G401 (cell line): Measurements from ENCODE around the gene SLC1A3. TPM values are rescaled to one million over a fixed set of nuclear protein-coding genes. Genes with fewer than 3 reads are reported as not detected.
A peak's percentile ranks its signal among the peaks of the same experiment; 100 is the strongest.

ENCODE experiments used
- DNase-seq: peaks from one replicate; pipeline ENCODE4 v3.0.0-alpha.2; 2015; ENCODE audit warnings: low spot score
- in situ Hi-C: cut with HindIII; loops from 2 replicates; pipeline ENCODE4 v1.10.0; 2016; ENCODE audit warnings: low sequenced_read_pairs, mixed read lengths
- total RNA-seq: library from RNA; depleted of rRNA; stranded (reverse); fragments of >200 nt; shearing (Covaris generic); gene quantifications from 2 replicates; pipeline ENCODE4 v1.2.3, GENCODE V29; 2014

Gene SLC1A3
- total RNA-seq, 1 experiment from 2014 or later = 2.9 TPM

GRCh38 chr5:36701085-36701698, 94.8 kb downstream of the SLC1A3 start:
- no peak for DNase-seq
- in situ Hi-C loops = no loop called here

- no peak for DNase-seq
- in situ Hi-C loops = no loop called here
These were observed 96.9 kb downstream of the SLC1A3 start for GRCh38 chr5:36703245-36703860.

- in situ Hi-C loops = no loop called here
- no peak for DNase-seq
These were observed 97.7 kb downstream of the SLC1A3 start for GRCh38 chr5:36704131-36704530.

- DNase-seq = no peak
- in situ Hi-C loops = no loop called here
These were observed 98.6 kb downstream of the SLC1A3 start for GRCh38 chr5:36705055-36705454.

- in situ Hi-C loops = no loop called here
- no peak for DNase-seq
These were observed 100.3 kb downstream of the SLC1A3 start for GRCh38 chr5:36706662-36707061.

GRCh38 chr5:36708996-36709395, 102.6 kb downstream of the SLC1A3 start:
- no peak for DNase-seq
- in situ Hi-C loops = no loop called here

- DNase-seq = no peak
- in situ Hi-C loops = no loop called here
These were observed 103.6 kb downstream of the SLC1A3 start for GRCh38 chr5:36710039-36710438.

GRCh38 chr5:36712706-36713105, 106.3 kb downstream of the SLC1A3 start:
- in situ Hi-C loops = no loop called here

GRCh38 chr5:36713541-36713940, 107.1 kb downstream of the SLC1A3 start:
- in situ Hi-C loops = no loop called here
- no peak for DNase-seq

More at GRCh38 chr5:36712706-36713105, 106.3 kb downstream of the SLC1A3 start:
- DNase-seq = no peak

GRCh38 chr5:36717131-36717695, 110.8 kb downstream of the SLC1A3 start:
- in situ Hi-C loops = no loop called here
- no peak for DNase-seq

- no peak for DNase-seq
- in situ Hi-C loops = no loop called here
These were observed 112.9 kb downstream of the SLC1A3 start for GRCh38 chr5:36719282-36719681.

GRCh38 chr5:36720688-36721087, 114.3 kb downstream of the SLC1A3 start:
- no peak for DNase-seq
- in situ Hi-C loops = no loop called here

- no peak for DNase-seq
- in situ Hi-C loops = no loop called here
These were observed 115.3 kb downstream of the SLC1A3 start for GRCh38 chr5:36721664-36722235.

GRCh38 chr5:36722900-36723299, 116.5 kb downstream of the SLC1A3 start:
- in situ Hi-C loops = no loop called here
- DNase-seq = no peak

GRCh38 chr5:36723912-36724311, 117.5 kb downstream of the SLC1A3 start:
- in situ Hi-C loops = no loop called here
- DNase-seq = no peak

- in situ Hi-C loops = no loop called here
- DNase-seq = no peak
These were observed 118.3 kb downstream of the SLC1A3 start for GRCh38 chr5:36724467-36725332.

- in situ Hi-C loops = no loop called here
- no peak for DNase-seq
These were observed 119.9 kb downstream of the SLC1A3 start for GRCh38 chr5:36726317-36726716.

- in situ Hi-C loops = no loop called here
- DNase-seq = no peak
These were observed 120.4 kb downstream of the SLC1A3 start for GRCh38 chr5:36726767-36727166.

GRCh38 chr5:36728697-36729543, 122.5 kb downstream of the SLC1A3 start:
- in situ Hi-C loops = no loop called here
- DNase-seq = peak; percentile 79
